GM23338 (cell line): ENCODE data around the gene PLXNC1. TPM values are rescaled to one million over a fixed set of nuclear protein-coding genes. Genes with fewer than 3 reads are reported as not detected.

Source experiments
- ATAC-seq: fragments of 200-7000 bp; cut with Tn5 transposase; 3 replicates; pipeline ENCODE4 v1.9.1; 2020
- DNase-seq: peaks from one replicate; pipeline ENCODE4 v3.0.0-alpha.2; 2015; ENCODE audit warnings: low spot score
- H2AFZ ChIP-seq: fragments of 200-600 bp; sonication (generic); 2 replicates; pipeline ENCODE4 v1.8.0; 2016; ENCODE audit warnings: antibody characterized with exemption, mild to moderate bottlenecking, moderate library complexity
- H3F3A ChIP-seq: fragments of 200-600 bp; sonication (generic); replicated peaks from 2 replicates; pipeline ENCODE4 v1.8.0; 2017; ENCODE audit warnings: antibody characterized with exemption, mixed run types, low read depth
- H3K27ac ChIP-seq: fragments of 200-600 bp; sonication (generic); 2 replicates; pipeline ENCODE4 v1.6.1; 2016; ENCODE audit warnings: low read depth
- H3K27me3 ChIP-seq: fragments of 200-600 bp; sonication (generic); 2 replicates; pipeline ENCODE4 v1.8.0; 2016; ENCODE audit warnings: mild to moderate bottlenecking, mixed run types, moderate library complexity; ENCODE audit not compliant: insufficient read depth
- H3K36me3 ChIP-seq: fragments of 200-600 bp; sonication (generic); 2 replicates; pipeline ENCODE4 v1.8.0; 2016; ENCODE audit warnings: mild to moderate bottlenecking; ENCODE audit not compliant: insufficient read depth
- H3K4me1 ChIP-seq: fragments of 200-600 bp; sonication (generic); 2 replicates; pipeline ENCODE4 v1.8.0; 2016; ENCODE audit warnings: mild to moderate bottlenecking, moderate library complexity; ENCODE audit not compliant: insufficient read depth
- H3K4me2 ChIP-seq: fragments of 200-600 bp; sonication (generic); 2 replicates; pipeline ENCODE4 v1.7.1; 2017; ENCODE audit warnings: mixed run types
- H3K4me3 ChIP-seq: fragments of 200-600 bp; sonication (generic); 2 replicates; pipeline ENCODE4 v1.6.1; 2016; ENCODE audit warnings: mixed run types
- H3K79me2 ChIP-seq: fragments of 200-600 bp; sonication (generic); replicated peaks from 2 replicates; pipeline ENCODE4 v1.8.0; 2017; ENCODE audit warnings: mild to moderate bottlenecking; ENCODE audit not compliant: insufficient read depth
- H3K9me2 ChIP-seq: fragments of 200-600 bp; sonication (generic); 2 replicates; pipeline ENCODE4 v1.8.0; 2017; ENCODE audit not compliant: insufficient read depth
- H4K20me1 ChIP-seq: fragments of 200-600 bp; sonication (generic); replicated peaks from 2 replicates; pipeline ENCODE4 v1.8.0; 2017; ENCODE audit warnings: mild to moderate bottlenecking; ENCODE audit not compliant: insufficient read depth
- H3K27ac Mint-ChIP-seq: 2 replicates; pipeline ENCODE4 v1.8.0; 2020; ENCODE audit warnings: inconsistent platforms, mild to moderate bottlenecking, moderate library complexity, mixed read lengths
- H3K27me3 Mint-ChIP-seq: 3 replicates; pipeline ENCODE4 v1.8.0; 2022; ENCODE audit warnings: low read depth, mild to moderate bottlenecking, moderate library complexity, mixed read lengths, inconsistent platforms; ENCODE audit not compliant: insufficient read depth, poor library complexity
- H3K36me3 Mint-ChIP-seq: 3 replicates; pipeline ENCODE4 v1.8.0; 2021; ENCODE audit warnings: low read depth, mild to moderate bottlenecking, inconsistent platforms, moderate library complexity, mixed read lengths
- H3K4me1 Mint-ChIP-seq: 3 replicates; pipeline ENCODE4 v1.8.0; 2020; ENCODE audit warnings: mild to moderate bottlenecking, inconsistent platforms, mixed read lengths
- H3K4me3 Mint-ChIP-seq: 3 replicates; pipeline ENCODE4 v1.8.0; 2021; ENCODE audit warnings: moderate library complexity, mild to moderate bottlenecking, inconsistent platforms, mixed read lengths
- H3K9me3 Mint-ChIP-seq: 3 replicates; pipeline ENCODE4 v1.8.0; 2020; ENCODE audit warnings: moderate library complexity, mild to moderate bottlenecking, inconsistent platforms, mixed read lengths
- CREB1 ChIP-seq: fragments of 250-450 bp; sonication (Bioruptor Pico); IDR thresholded peaks from 2 replicates; pipeline ENCODE4 v1.5.0; 2020; ENCODE audit warnings: low read depth, mild to moderate bottlenecking, moderate library complexity
- EZH2 ChIP-seq: fragments of 200-600 bp; sonication (generic); IDR thresholded peaks from one replicate; pipeline ENCODE4 v1.8.0; 2017; ENCODE audit warnings: antibody characterized with exemption, mild to moderate bottlenecking, low read depth; ENCODE audit not compliant: unreplicated experiment
- EZH2phosphoT487 ChIP-seq: fragments of 200-600 bp; sonication (generic); IDR thresholded peaks from one replicate; pipeline ENCODE4 v1.8.1; 2018; ENCODE audit warnings: antibody characterized with exemption; ENCODE audit not compliant: unreplicated experiment
- JUNB ChIP-seq: IDR thresholded peaks from one replicate; pipeline ENCODE4 v1.6.1; 2016; ENCODE audit warnings: antibody characterized with exemption; ENCODE audit not compliant: unreplicated experiment
- NANOG ChIP-seq: IDR thresholded peaks from 2 replicates; pipeline ENCODE4 v1.6.1; 2016; ENCODE audit warnings: antibody characterized with exemption, borderline replicate concordance
- POLR2AphosphoS5 ChIP-seq: IDR thresholded peaks from 2 replicates; pipeline ENCODE4 v1.6.1; 2016; ENCODE audit warnings: antibody characterized with exemption, low read depth
- STAT1 ChIP-seq: IDR thresholded peaks from one replicate; pipeline ENCODE4 v1.6.1; 2016; ENCODE audit warnings: antibody characterized with exemption; ENCODE audit not compliant: unreplicated experiment
- ZNF114 ChIP-seq: fragments of 250-450 bp; sonication (Bioruptor Pico); IDR thresholded peaks from 2 replicates; pipeline ENCODE4 v1.5.0; 2020; ENCODE audit warnings: mild to moderate bottlenecking, moderate library complexity
- ZNF331 ChIP-seq: fragments of 250-450 bp; sonication (Bioruptor Pico); IDR thresholded peaks from 2 replicates; pipeline ENCODE4 v1.5.0; 2020; ENCODE audit warnings: low read depth, mild to moderate bottlenecking, moderate library complexity
- polyA plus RNA-seq: library from polyadenylated mRNA; unstranded; fragments of >200 nt; fragmentation: Nextera tagmentation; extraction: Ambion mirVana; gene quantifications from 2 replicates; pipeline ENCODE4 v1.2.1, GENCODE V29; 2016
- total RNA-seq: library from RNA; depleted of rRNA; stranded (reverse); fragments of >200 nt; shearing (Covaris generic); gene quantifications from 2 replicates; pipeline ENCODE4 v1.2.3, GENCODE V29; 2014
- TF ChIP-seq, protein P1 (sequence below): IDR thresholded peaks from one replicate; pipeline ENCODE4 v1.6.1; 2018; ENCODE audit warnings: antibody characterized with exemption; ENCODE audit not compliant: unreplicated experiment
- TF ChIP-seq, protein P2 (sequence below), 2 experiments: fragments of 200-600 bp in 1 of 2; sonication (generic) in 1 of 2; conservative IDR thresholded peaks; 2 replicates each; pipeline versions ENCODE4 v1.5.1 to v1.6.1; 2016 to 2017; ENCODE audit warnings: antibody characterized with exemption in 2 of 2, low read depth in 2 of 2, mild to moderate bottlenecking in 2 of 2, moderate library complexity in 1 of 2
- TF ChIP-seq, protein P3 (sequence below): fragments of 250-450 bp; sonication (Bioruptor Pico); IDR thresholded peaks from 2 replicates; pipeline ENCODE4 v1.5.0; 2020; ENCODE audit warnings: mild to moderate bottlenecking, moderate library complexity
- TF ChIP-seq, protein P4 (sequence below): IDR thresholded peaks from 2 replicates; pipeline ENCODE4 v1.6.1; 2016; ENCODE audit warnings: antibody characterized with exemption

PLXNC1 gene
- total and polyA plus RNA-seq, 2 experiments from 2014 or later = 1.9 to 6.5 TPM

DNA sequence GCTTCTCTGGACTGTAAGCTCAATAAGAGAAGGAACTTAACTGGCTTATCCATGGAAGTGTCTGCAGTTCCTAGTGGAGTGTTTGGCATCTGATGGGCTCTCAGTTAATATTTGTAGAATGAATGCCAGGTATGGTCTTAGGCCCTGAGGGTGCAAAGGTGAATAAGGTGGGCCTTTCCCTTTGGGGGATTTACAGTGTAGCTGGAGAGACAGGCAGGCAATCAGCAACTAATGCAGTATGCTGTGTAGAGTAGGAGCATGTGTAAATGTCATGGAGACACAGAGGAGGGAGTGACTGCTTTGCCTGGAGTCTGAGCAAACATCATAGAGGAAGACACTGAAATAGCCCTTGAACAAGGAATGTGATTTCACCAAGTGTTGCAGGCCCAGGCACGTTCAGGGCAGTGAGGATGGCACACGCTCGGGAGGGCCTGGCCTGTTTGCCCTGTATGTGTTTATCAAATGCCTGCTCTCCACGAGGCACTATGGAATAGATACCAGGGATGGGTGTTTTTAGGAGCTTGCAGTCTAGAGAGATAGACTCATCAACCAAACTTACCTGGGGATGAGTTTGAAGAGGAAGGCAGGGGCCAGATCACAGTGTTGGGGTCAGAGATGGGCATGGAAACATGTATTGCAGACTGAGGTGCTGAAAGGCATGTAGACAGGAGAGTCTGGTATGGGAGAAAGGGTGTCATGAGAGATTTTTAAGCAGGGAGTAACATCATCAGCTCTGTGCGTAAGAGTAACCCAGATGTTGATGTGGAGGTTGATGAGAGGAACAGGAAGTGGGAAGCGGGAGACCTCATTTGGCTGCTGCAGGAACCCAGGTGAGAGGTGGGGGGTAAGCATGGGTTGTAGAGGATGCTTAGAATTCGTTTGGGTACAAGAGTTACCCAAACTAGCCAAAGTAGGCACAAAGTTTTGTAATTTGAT is 54.1 kb downstream of the PLXNC1 start:
- Histone ChIP-seq H3K27ac (no peak overlapping the region), H3K9me2 (peaks cover 6% of the 10 kb centered on the region), H3K36me3 (no peaks in the 10 kb centered on the region), H3K4me2 (no peak overlapping the region), H3F3A (no peaks in the 10 kb centered on the region), H2AFZ (no peak overlapping the region), H3K4me1 (peaks cover 32% of the 10 kb centered on the region), H3K4me3 (no peak overlapping the region), H3K79me2 (no peaks in the 10 kb centered on the region), H3K27me3 (no peaks in the 10 kb centered on the region), H4K20me1 (no peaks in the 10 kb centered on the region)
- Mint-ChIP-seq H3K36me3 (peaks cover 3% of the 10 kb centered on the region; the same call in 2 of the 3 replicates), H3K4me3 (no peak overlapping the region), H3K27me3 (peaks cover 15% of the 10 kb centered on the region), H3K9me3 (peaks cover 4% of the 10 kb centered on the region; the same call in 1 of the 3 replicates), H3K27ac (no peak overlapping the region), H3K4me1 (peaks cover 25% of the 10 kb centered on the region)
- DNase-seq (no peak), ATAC-seq (no peak)
- TF ChIP-seq ZNF114 (CRISPR knock-in tag) (no peak), JUNB (no peak), ZNF331 (CRISPR knock-in tag) (no peak), CREB1 (no peak), EZH2phosphoT487 (no peak), POLR2AphosphoS5 (no peak), STAT1 (no peak), NANOG (no peak), EZH2 (no peak)
- TF ChIP-seq, protein P1, sequence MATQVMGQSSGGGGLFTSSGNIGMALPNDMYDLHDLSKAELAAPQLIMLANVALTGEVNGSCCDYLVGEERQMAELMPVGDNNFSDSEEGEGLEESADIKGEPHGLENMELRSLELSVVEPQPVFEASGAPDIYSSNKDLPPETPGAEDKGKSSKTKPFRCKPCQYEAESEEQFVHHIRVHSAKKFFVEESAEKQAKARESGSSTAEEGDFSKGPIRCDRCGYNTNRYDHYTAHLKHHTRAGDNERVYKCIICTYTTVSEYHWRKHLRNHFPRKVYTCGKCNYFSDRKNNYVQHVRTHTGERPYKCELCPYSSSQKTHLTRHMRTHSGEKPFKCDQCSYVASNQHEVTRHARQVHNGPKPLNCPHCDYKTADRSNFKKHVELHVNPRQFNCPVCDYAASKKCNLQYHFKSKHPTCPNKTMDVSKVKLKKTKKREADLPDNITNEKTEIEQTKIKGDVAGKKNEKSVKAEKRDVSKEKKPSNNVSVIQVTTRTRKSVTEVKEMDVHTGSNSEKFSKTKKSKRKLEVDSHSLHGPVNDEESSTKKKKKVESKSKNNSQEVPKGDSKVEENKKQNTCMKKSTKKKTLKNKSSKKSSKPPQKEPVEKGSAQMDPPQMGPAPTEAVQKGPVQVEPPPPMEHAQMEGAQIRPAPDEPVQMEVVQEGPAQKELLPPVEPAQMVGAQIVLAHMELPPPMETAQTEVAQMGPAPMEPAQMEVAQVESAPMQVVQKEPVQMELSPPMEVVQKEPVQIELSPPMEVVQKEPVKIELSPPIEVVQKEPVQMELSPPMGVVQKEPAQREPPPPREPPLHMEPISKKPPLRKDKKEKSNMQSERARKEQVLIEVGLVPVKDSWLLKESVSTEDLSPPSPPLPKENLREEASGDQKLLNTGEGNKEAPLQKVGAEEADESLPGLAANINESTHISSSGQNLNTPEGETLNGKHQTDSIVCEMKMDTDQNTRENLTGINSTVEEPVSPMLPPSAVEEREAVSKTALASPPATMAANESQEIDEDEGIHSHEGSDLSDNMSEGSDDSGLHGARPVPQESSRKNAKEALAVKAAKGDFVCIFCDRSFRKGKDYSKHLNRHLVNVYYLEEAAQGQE = no peak
- TF ChIP-seq, protein P2, sequence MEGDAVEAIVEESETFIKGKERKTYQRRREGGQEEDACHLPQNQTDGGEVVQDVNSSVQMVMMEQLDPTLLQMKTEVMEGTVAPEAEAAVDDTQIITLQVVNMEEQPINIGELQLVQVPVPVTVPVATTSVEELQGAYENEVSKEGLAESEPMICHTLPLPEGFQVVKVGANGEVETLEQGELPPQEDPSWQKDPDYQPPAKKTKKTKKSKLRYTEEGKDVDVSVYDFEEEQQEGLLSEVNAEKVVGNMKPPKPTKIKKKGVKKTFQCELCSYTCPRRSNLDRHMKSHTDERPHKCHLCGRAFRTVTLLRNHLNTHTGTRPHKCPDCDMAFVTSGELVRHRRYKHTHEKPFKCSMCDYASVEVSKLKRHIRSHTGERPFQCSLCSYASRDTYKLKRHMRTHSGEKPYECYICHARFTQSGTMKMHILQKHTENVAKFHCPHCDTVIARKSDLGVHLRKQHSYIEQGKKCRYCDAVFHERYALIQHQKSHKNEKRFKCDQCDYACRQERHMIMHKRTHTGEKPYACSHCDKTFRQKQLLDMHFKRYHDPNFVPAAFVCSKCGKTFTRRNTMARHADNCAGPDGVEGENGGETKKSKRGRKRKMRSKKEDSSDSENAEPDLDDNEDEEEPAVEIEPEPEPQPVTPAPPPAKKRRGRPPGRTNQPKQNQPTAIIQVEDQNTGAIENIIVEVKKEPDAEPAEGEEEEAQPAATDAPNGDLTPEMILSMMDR (conservative IDR thresholded peaks at IDR 0.05; ENCODE audit: low read depth in 2 of 2) = no peak
- TF ChIP-seq, protein P3, sequence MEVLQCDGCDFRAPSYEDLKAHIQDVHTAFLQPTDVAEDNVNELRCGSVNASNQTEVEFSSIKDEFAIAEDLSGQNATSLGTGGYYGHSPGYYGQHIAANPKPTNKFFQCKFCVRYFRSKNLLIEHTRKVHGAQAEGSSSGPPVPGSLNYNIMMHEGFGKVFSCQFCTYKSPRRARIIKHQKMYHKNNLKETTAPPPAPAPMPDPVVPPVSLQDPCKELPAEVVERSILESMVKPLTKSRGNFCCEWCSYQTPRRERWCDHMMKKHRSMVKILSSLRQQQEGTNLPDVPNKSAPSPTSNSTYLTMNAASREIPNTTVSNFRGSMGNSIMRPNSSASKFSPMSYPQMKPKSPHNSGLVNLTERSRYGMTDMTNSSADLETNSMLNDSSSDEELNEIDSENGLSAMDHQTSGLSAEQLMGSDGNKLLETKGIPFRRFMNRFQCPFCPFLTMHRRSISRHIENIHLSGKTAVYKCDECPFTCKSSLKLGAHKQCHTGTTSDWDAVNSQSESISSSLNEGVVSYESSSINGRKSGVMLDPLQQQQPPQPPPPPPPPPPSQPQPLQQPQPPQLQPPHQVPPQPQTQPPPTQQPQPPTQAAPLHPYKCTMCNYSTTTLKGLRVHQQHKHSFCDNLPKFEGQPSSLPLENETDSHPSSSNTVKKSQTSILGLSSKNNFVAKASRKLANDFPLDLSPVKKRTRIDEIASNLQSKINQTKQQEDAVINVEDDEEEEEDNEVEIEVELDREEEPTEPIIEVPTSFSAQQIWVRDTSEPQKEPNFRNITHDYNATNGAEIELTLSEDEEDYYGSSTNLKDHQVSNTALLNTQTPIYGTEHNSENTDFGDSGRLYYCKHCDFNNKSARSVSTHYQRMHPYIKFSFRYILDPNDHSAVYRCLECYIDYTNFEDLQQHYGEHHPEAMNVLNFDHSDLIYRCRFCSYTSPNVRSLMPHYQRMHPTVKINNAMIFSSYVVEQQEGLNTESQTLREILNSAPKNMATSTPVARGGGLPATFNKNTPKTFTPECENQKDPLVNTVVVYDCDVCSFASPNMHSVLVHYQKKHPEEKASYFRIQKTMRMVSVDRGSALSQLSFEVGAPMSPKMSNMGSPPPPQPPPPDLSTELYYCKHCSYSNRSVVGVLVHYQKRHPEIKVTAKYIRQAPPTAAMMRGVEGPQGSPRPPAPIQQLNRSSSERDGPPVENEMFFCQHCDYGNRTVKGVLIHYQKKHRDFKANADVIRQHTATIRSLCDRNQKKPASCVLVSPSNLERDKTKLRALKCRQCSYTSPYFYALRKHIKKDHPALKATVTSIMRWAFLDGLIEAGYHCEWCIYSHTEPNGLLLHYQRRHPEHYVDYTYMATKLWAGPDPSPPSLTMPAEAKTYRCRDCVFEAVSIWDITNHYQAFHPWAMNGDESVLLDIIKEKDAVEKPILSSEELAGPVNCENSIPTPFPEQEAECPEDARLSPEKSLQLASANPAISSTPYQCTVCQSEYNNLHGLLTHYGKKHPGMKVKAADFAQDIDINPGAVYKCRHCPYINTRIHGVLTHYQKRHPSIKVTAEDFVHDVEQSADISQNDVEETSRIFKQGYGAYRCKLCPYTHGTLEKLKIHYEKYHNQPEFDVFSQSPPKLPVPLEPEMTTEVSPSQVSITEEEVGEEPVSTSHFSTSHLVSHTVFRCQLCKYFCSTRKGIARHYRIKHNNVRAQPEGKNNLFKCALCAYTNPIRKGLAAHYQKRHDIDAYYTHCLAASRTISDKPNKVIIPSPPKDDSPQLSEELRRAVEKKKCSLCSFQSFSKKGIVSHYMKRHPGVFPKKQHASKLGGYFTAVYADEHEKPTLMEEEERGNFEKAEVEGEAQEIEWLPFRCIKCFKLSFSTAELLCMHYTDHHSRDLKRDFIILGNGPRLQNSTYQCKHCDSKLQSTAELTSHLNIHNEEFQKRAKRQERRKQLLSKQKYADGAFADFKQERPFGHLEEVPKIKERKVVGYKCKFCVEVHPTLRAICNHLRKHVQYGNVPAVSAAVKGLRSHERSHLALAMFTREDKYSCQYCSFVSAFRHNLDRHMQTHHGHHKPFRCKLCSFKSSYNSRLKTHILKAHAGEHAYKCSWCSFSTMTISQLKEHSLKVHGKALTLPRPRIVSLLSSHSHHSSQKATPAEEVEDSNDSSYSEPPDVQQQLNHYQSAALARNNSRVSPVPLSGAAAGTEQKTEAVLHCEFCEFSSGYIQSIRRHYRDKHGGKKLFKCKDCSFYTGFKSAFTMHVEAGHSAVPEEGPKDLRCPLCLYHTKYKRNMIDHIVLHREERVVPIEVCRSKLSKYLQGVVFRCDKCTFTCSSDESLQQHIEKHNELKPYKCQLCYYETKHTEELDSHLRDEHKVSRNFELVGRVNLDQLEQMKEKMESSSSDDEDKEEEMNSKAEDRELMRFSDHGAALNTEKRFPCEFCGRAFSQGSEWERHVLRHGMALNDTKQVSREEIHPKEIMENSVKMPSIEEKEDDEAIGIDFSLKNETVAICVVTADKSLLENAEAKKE = no peak
- TF ChIP-seq, protein P4, sequence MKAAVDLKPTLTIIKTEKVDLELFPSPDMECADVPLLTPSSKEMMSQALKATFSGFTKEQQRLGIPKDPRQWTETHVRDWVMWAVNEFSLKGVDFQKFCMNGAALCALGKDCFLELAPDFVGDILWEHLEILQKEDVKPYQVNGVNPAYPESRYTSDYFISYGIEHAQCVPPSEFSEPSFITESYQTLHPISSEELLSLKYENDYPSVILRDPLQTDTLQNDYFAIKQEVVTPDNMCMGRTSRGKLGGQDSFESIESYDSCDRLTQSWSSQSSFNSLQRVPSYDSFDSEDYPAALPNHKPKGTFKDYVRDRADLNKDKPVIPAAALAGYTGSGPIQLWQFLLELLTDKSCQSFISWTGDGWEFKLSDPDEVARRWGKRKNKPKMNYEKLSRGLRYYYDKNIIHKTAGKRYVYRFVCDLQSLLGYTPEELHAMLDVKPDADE = no peak
